Thyroid gland (tissue), 4 donors: Measurements from ENCODE around the gene CCDC71L. TPM values are rescaled to one million over a fixed set of nuclear protein-coding genes. Genes with fewer than 3 reads are reported as not detected.

Source experiments
- DNase-seq, 2 donors: peaks; one replicate each; pipeline ENCODE4 v3.0.0-alpha.2; 2019
- H3K27ac ChIP-seq, 3 donors: fragments of 200-600 bp; sonication (generic); 1 replicate in 2 of 3; 2 replicates in 1 of 3; pipeline ENCODE4 v1.5.1; 2016 to 2019; ENCODE audit warnings: mild to moderate bottlenecking in 1 of 3, moderate library complexity in 1 of 3
- H3K27me3 ChIP-seq: fragments of 200-600 bp; sonication (generic); one replicate; pipeline ENCODE4 v1.5.1; 2019
- H3K36me3 ChIP-seq, 2 donors: fragments of 200-600 bp; sonication (generic); one replicate each; pipeline ENCODE4 v1.5.1; 2016 to 2019
- H3K4me1 ChIP-seq, 2 donors: fragments of 200-600 bp; sonication (generic); one replicate each; pipeline ENCODE4 v1.5.1; 2017 to 2019
- H3K4me3 ChIP-seq, 3 donors: fragments of 200-600 bp; sonication (generic); replicated peaks in 1 of 3; 1 replicate in 2 of 3; 2 replicates in 1 of 3; pipeline ENCODE4 v1.5.1; 2016; ENCODE audit warnings: mild to moderate bottlenecking in 1 of 3
- H3K9me3 ChIP-seq: fragments of 200-600 bp; sonication (generic); one replicate; pipeline ENCODE4 v1.5.1; 2017
- CTCF ChIP-seq, 6 experiments: fragments of 200-600 bp in 3 of 6; fragments of 450-650 bp in 3 of 6; sonication (generic) in 3 of 6; IDR thresholded peaks; one replicate each; pipeline ENCODE4 v1.5.1; 2016 to 2019; ENCODE audit warnings: antibody characterized with exemption in 6 of 6, mild to moderate bottlenecking in 2 of 6, inconsistent platforms in 1 of 6, moderate library complexity in 1 of 6
- POLR2A ChIP-seq, 2 donors: fragments of 450-650 bp; IDR thresholded peaks; one replicate each; pipeline ENCODE4 v1.6.1; 2017; ENCODE audit warnings: antibody characterized with exemption in 2 of 2, mild to moderate bottlenecking in 2 of 2, moderate library complexity in 1 of 2
- WGBS, 2 donors: methylation state at CpG; one replicate each; pipeline ENCODE4 v1.1.5; 2017; 5-methylcytosine and 5-hydroxymethylcytosine counted together
- intact Hi-C: fragments of 100-400 bp; cut with DNase I; formaldehyde crosslinking; loops from one replicate; pipeline ENCODE4 v1.15.1; 2023
- total RNA-seq, 4 donors: library from RNA; depleted of rRNA; stranded (reverse); fragments of >200 nt; gene quantifications; one replicate each; pipeline ENCODE4 v1.2.3, GENCODE V29; 2016

Gene CCDC71L
- total RNA-seq, 4 donors from 2014 or later: 19.9 to 33.5 (median 27.2) TPM

DNA sequence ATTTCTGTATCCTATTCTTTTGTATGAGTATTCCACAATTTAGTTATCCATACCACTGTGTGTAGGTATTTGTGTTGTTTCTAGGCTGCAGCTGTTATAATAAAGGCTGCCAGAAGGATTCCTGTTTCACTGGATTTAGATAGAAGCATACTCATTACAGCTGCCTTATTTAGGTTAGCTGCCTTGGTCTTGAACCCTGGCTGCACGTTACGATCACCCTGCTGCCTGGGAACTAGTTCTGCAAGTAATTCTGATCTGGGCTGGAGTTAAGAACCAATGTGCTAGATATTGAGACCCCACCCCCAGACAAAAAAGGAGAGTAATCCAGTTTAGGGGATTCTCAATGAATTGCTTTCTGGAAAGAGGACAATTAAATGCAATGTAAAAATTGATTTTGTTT, 43.1 kb downstream of the CCDC71L start:
- intact Hi-C loops: no loop called here
- Histone ChIP-seq H3K36me3 (no peaks in the 10 kb centered on the region), H3K4me1 (peaks cover 0 to 3% of the 10 kb centered on the region in 2 donors), H3K27me3 (no peaks in the 10 kb centered on the region), H3K9me3 (no peaks in the 10 kb centered on the region), H3K27ac (no peak overlapping the region), H3K4me3 (no peak overlapping the region)
- WGBS, 2 donors: 83 to 86% methylated on average over 2 of the region's 2 CpGs
- no peak for TF ChIP-seq POLR2A (IDR thresholded peaks at IDR 0.05)
- TF ChIP-seq CTCF (IDR thresholded peaks at IDR 0.05): no peak
- no peak for DNase-seq

DNA sequence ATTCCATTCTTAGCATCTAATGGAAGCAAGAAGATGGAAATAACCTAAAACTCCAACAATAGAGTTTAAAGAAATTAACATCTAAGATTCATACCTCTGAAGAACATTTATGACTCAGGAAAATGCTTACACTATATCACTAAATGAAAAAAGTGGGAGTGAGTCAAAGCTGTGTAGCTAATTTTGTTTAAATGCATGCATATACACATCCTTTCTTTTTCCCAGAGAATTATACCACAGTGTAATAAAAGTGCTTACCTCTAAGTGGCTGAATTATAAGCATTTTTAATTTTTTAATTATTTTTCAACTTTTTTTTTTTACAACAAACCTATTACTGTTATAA, 44.3 kb downstream of the CCDC71L start:
- intact Hi-C loops: no loop called here
- H3K36me3 ChIP-seq: no peaks in the 10 kb centered on the region
- DNase-seq: no peak
- no peak overlapping the region for H3K27ac ChIP-seq
- no peaks in the 10 kb centered on the region for H3K9me3 ChIP-seq
- peaks cover 0 to 3% of the 10 kb centered on the region in 2 donors for H3K4me1 ChIP-seq
- TF ChIP-seq POLR2A (IDR thresholded peaks at IDR 0.05): no peak
- TF ChIP-seq CTCF (IDR thresholded peaks at IDR 0.05): no peak
- H3K27me3 ChIP-seq: no peaks in the 10 kb centered on the region
- no peak overlapping the region for H3K4me3 ChIP-seq

DNA sequence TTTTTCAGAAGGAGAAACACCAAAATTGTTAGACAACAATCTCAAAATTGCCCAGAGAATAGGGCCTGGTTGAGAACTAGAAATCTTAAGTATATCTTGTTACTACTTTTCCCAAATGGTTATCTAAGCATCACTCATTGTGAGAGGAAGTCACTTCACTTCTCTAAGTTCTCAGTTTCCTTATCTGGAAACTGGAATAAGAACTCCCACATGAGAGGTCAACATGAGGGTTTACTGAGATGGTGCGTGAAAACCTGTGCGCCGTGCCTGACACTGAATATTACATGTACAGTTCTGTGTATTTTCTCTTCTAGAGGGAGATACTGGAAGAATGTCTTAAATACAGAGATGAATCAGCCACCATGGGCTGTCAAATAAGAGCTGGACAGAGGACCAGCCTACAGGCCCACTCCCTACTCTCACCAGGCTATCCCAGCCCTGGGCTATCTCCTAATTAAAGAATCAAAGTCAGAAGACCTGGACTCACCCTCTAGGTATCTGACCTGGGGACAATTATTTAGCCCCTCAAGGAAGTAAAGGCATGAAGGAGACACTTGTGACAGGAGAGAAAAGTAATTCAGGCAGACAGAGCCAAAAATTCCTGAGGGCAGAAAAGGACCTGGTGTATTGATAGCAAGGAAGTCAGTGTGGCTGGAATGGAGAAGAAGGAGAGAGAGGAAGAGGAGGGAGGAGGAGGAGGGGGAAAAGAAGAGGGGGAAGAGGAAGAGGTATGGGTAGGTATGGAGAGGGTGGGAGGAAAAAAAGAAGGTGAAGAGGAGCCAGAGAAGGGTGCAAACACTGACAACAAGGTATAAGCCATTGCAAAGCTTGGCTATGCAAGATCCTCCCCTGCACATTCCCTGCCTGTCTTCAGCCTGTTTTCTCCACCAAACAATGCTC, 44.9 kb downstream of the CCDC71L start:
- Histone ChIP-seq H3K4me3 (no peak overlapping the region), H3K27ac (no peak overlapping the region), H3K9me3 (no peaks in the 10 kb centered on the region), H3K27me3 (no peaks in the 10 kb centered on the region), H3K36me3 (no peaks in the 10 kb centered on the region), H3K4me1 (peaks cover 0 to 3% of the 10 kb centered on the region in 2 donors)
- 93 to 99% methylated on average over 3 of the region's 3 CpGs for WGBS, 2 donors
- DNase-seq: no peak
- intact Hi-C loops: no loop called here
- TF ChIP-seq CTCF (IDR thresholded peaks at IDR 0.05): no peak

DNA sequence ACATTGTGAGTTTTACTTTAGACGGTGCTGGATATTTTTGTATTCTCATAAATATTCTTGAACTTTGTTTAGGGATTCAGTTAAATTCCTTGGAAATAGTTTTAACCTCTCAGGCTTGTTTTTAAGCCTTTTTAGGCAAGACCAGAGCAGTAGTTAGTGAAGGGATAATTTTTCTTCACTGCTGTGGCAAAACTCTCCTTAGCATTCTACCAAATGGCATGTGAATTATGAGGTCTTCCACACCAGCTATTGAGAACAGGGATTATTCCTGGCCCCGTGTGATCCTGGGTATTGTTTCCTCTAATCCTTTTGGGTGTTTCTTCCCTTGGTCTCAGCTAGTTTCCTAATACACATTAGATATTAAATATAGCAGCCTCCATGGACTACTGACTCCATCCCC, 46.2 kb downstream of the CCDC71L start:
- Histone ChIP-seq H3K36me3 (no peaks in the 10 kb centered on the region), H3K4me1 (peaks cover 0 to 3% of the 10 kb centered on the region in 2 donors), H3K27ac (no peak overlapping the region), H3K4me3 (no peak overlapping the region), H3K27me3 (no peaks in the 10 kb centered on the region), H3K9me3 (no peaks in the 10 kb centered on the region)
- 70% methylated on average over 2 of the region's 2 CpGs for WGBS, 2 donors
- no peak for DNase-seq
- intact Hi-C loops: no loop called here
- TF ChIP-seq POLR2A (IDR thresholded peaks at IDR 0.05) (no peak), CTCF (IDR thresholded peaks at IDR 0.05) (no peak)

GRCh38 chr7:106613848-106614560, 47.0 kb downstream of the CCDC71L start:
- H3K27me3 ChIP-seq: no peaks in the 10 kb centered on the region
- no peaks in the 10 kb centered on the region for H3K36me3 ChIP-seq
- no peak for DNase-seq
- H3K9me3 ChIP-seq: no peaks in the 10 kb centered on the region
- peaks cover 0 to 3% of the 10 kb centered on the region in 2 donors for H3K4me1 ChIP-seq
- H3K27ac ChIP-seq: no peak overlapping the region
- TF ChIP-seq CTCF (IDR thresholded peaks at IDR 0.05) (no peak), POLR2A (IDR thresholded peaks at IDR 0.05) (no peak)
- no peak overlapping the region for H3K4me3 ChIP-seq
- intact Hi-C loops: no loop called here
